ENCODE measurements around the gene PHYHIPL.

- TF ChIP-seq ZNF341 (tag by site-specific recombination; IDR thresholded peaks at IDR 0.05; ENCODE audit: low read depth) (no peak), ZNF274 (IDR thresholded peaks at IDR 0.05; ENCODE audit: low read length) (no peak), ZNF274 (tag by site-specific recombination; IDR thresholded peaks at IDR 0.05; ENCODE audit: borderline replicate concordance) (no peak), CTCF (tag by site-specific recombination; IDR thresholded peaks at IDR 0.05) (no peak), ZNF621 (tag by site-specific recombination; IDR thresholded peaks at IDR 0.05) (no peak), ZNF639 (tag by site-specific recombination; IDR thresholded peaks at IDR 0.05) (no peak), ZFP69B (tag by site-specific recombination; IDR thresholded peaks at IDR 0.05) (no peak), REPIN1 (tag by site-specific recombination; IDR thresholded peaks at IDR 0.05; ENCODE audit: low read depth) (no peak), SP7 (tag by site-specific recombination; IDR thresholded peaks at IDR 0.05) (no peak), ZNF776 (tag by site-specific recombination; IDR thresholded peaks at IDR 0.05; ENCODE audit: borderline replicate concordance) (no peak), ZBTB8A (tag by site-specific recombination; IDR thresholded peaks at IDR 0.05) (no peak), GLIS1 (tag by site-specific recombination; IDR thresholded peaks at IDR 0.05) (no peak), ZNF266 (tag by site-specific recombination; IDR thresholded peaks at IDR 0.05; ENCODE audit: low read depth) (no peak), YY1 (tag by site-specific recombination; IDR thresholded peaks at IDR 0.05) (no peak)
- TF ChIP-seq, protein P1, sequence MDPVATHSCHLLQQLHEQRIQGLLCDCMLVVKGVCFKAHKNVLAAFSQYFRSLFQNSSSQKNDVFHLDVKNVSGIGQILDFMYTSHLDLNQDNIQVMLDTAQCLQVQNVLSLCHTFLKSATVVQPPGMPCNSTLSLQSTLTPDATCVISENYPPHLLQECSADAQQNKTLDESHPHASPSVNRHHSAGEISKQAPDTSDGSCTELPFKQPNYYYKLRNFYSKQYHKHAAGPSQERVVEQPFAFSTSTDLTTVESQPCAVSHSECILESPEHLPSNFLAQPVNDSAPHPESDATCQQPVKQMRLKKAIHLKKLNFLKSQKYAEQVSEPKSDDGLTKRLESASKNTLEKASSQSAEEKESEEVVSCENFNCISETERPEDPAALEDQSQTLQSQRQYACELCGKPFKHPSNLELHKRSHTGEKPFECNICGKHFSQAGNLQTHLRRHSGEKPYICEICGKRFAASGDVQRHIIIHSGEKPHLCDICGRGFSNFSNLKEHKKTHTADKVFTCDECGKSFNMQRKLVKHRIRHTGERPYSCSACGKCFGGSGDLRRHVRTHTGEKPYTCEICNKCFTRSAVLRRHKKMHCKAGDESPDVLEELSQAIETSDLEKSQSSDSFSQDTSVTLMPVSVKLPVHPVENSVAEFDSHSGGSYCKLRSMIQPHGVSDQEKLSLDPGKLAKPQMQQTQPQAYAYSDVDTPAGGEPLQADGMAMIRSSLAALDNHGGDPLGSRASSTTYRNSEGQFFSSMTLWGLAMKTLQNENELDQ (tag by site-specific recombination; IDR thresholded peaks at IDR 0.05; ENCODE audit: low read depth) = no peak
These were observed 108.6 kb downstream of the PHYHIPL start for GRCh38 chr10:59285073-59285472.
